CD8-positive, alpha-beta memory T cell (primary cell): ENCODE results near the gene SSPN. TPM values are rescaled to one million over a fixed set of nuclear protein-coding genes. Genes with fewer than 3 reads are reported as not detected.

ENCODE experiments used
- CTCF ChIA-PET: fragments of 350-600 bp; sonication (Branson Sonifier 250); formaldehyde crosslinking; loops from one replicate; lab custom pipeline; 2021; ENCODE audit warnings: antibody characterized with exemption; lab: Charles Lee
- POLR2A ChIA-PET: fragments of 350-600 bp; sonication (Branson Sonifier 250); formaldehyde crosslinking; loops from one replicate; lab custom pipeline; 2021; ENCODE audit warnings: antibody characterized with exemption; lab: Charles Lee
- DNase-seq, 5 donors: peaks; one replicate each; pipeline versions ENCODE4 v3.0.0 to v3.0.0-alpha.2; 2020 to 2022; ENCODE audit warnings: mixed read lengths in 1 of 5
- H3K27ac ChIP-seq: one replicate; pipeline ENCODE4 v1.7.0; 2013; ENCODE audit warnings: low read depth, mild to moderate bottlenecking, low read length, moderate library complexity
- H3K27me3 ChIP-seq: 2 replicates; pipeline ENCODE4 v1.7.0; 2013; ENCODE audit warnings: low read length, mild to moderate bottlenecking; ENCODE audit not compliant: insufficient read depth, poor library complexity, severe bottlenecking
- H3K36me3 ChIP-seq: 2 replicates; pipeline ENCODE4 v1.7.0; 2013; ENCODE audit warnings: mild to moderate bottlenecking, low read length, moderate library complexity; ENCODE audit not compliant: insufficient read depth
- H3K4me1 ChIP-seq: 2 replicates; pipeline ENCODE4 v1.7.0; 2013; ENCODE audit warnings: mild to moderate bottlenecking, low read length, moderate library complexity; ENCODE audit not compliant: insufficient read depth
- H3K4me3 ChIP-seq: 2 replicates; pipeline ENCODE4 v1.7.0; 2013; ENCODE audit warnings: mild to moderate bottlenecking, low read length
- H3K9me3 ChIP-seq: 2 replicates; pipeline ENCODE4 v1.7.0; 2013; ENCODE audit warnings: mild to moderate bottlenecking, low read length
- H3K27ac Mint-ChIP-seq, 8 donors: one replicate each; pipeline ENCODE4 v1.8.0; 2020 to 2021; ENCODE audit warnings: mixed read lengths in 8 of 8, mild to moderate bottlenecking in 6 of 8, inconsistent platforms in 3 of 8, moderate library complexity in 3 of 8
- H3K27me3 Mint-ChIP-seq, 2 donors: one replicate each; pipeline ENCODE4 v1.8.0; 2020 to 2021; ENCODE audit warnings: mixed read lengths in 2 of 2, mild to moderate bottlenecking in 1 of 2, moderate library complexity in 1 of 2
- H3K36me3 Mint-ChIP-seq, 3 donors: one replicate each; pipeline ENCODE4 v1.8.0; 2020 to 2021; ENCODE audit warnings: mixed read lengths in 3 of 3, inconsistent platforms in 1 of 3, mild to moderate bottlenecking in 1 of 3
- H3K4me1 Mint-ChIP-seq, 3 donors: one replicate each; pipeline ENCODE4 v1.8.0; 2020 to 2021; ENCODE audit warnings: mixed read lengths in 3 of 3, inconsistent platforms in 1 of 3, mild to moderate bottlenecking in 1 of 3
- H3K4me3 Mint-ChIP-seq, 7 donors: one replicate each; pipeline ENCODE4 v1.8.0; 2020 to 2021; ENCODE audit warnings: mixed read lengths in 7 of 7, mild to moderate bottlenecking in 6 of 7, moderate library complexity in 4 of 7, inconsistent platforms in 2 of 7
- H3K9me3 Mint-ChIP-seq, 5 donors: one replicate each; pipeline ENCODE4 v1.8.0; 2020 to 2022; ENCODE audit warnings: mixed read lengths in 5 of 5, mild to moderate bottlenecking in 3 of 5, moderate library complexity in 2 of 5, inconsistent platforms in 1 of 5
- polyA plus RNA-seq: library from polyadenylated mRNA; unstranded; fragments of 300-500 nt; fragmentation: Illumina TruSeq; gene quantifications from one replicate; pipeline ENCODE4 v1.2.3, GENCODE V29; 2021
- total RNA-seq, 2 experiments: library from RNA; stranded (reverse); gene quantifications; one replicate each; pipeline ENCODE4 v1.2.3, GENCODE V29; 2021

SSPN gene
- total and polyA plus RNA-seq, 3 experiments from 2014 or later: not detected

GRCh38 chr12:26281320-26281719 is 85.9 kb downstream of the SSPN start:
- Mint-ChIP-seq H3K9me3 (no peaks in the 10 kb centered on the region), H3K4me1 (peaks cover 0 to 5% (median 4%) of the 10 kb centered on the region in 3 donors), H3K4me3 (no peak overlapping the region), H3K27me3 (no peaks in the 10 kb centered on the region), H3K27ac (no peak overlapping the region), H3K36me3 (no peaks in the 10 kb centered on the region)
- DNase-seq: no peak
- ChIA-PET POLR2A (no interaction called here), CTCF (no interaction called here)
- no peak overlapping the region for H3K4me3 ChIP-seq
- no peaks in the 10 kb centered on the region for H3K36me3 ChIP-seq
- H3K27ac ChIP-seq: no peak overlapping the region
- no peaks in the 10 kb centered on the region for H3K9me3 ChIP-seq
- H3K4me1 ChIP-seq: no peaks in the 10 kb centered on the region
- H3K27me3 ChIP-seq: no peaks in the 10 kb centered on the region

GRCh38 chr12:26282339-26282940 is 87.1 kb downstream of the SSPN start:
- no peak for DNase-seq
- no peaks in the 10 kb centered on the region for H3K9me3 Mint-ChIP-seq
- Histone ChIP-seq H3K9me3 (no peaks in the 10 kb centered on the region), H3K4me3 (no peak overlapping the region), H3K4me1 (no peaks in the 10 kb centered on the region), H3K27ac (no peak overlapping the region), H3K36me3 (no peaks in the 10 kb centered on the region), H3K27me3 (no peaks in the 10 kb centered on the region)
- CTCF ChIA-PET: no interaction called here
- peak overlapping the region in 1 of 7 donors; percentile 2 for H3K4me3 Mint-ChIP-seq
- H3K36me3 Mint-ChIP-seq: no peaks in the 10 kb centered on the region
- no peaks in the 10 kb centered on the region for H3K27me3 Mint-ChIP-seq
- POLR2A ChIA-PET: no interaction called here
- no peak overlapping the region for H3K27ac Mint-ChIP-seq
- peaks cover 0 to 5% (median 4%) of the 10 kb centered on the region in 3 donors for H3K4me1 Mint-ChIP-seq

- peaks cover 0 to 5% (median 4%) of the 10 kb centered on the region in 3 donors for H3K4me1 Mint-ChIP-seq
- H3K27ac Mint-ChIP-seq: no peak overlapping the region
- CTCF ChIA-PET: no interaction called here
- DNase-seq: no peak
- Histone ChIP-seq H3K4me3 (no peak overlapping the region), H3K27ac (no peak overlapping the region), H3K36me3 (no peaks in the 10 kb centered on the region), H3K9me3 (no peaks in the 10 kb centered on the region), H3K4me1 (no peaks in the 10 kb centered on the region), H3K27me3 (no peaks in the 10 kb centered on the region)
- POLR2A ChIA-PET: no interaction called here
- H3K9me3 Mint-ChIP-seq: no peaks in the 10 kb centered on the region
- H3K4me3 Mint-ChIP-seq: peak overlapping the region in 1 of 7 donors; percentile 2
- no peaks in the 10 kb centered on the region for H3K36me3 Mint-ChIP-seq
- no peaks in the 10 kb centered on the region for H3K27me3 Mint-ChIP-seq
These were observed 87.7 kb downstream of the SSPN start for GRCh38 chr12:26283046-26283445.

GRCh38 chr12:26283617-26284016 is 88.2 kb downstream of the SSPN start:
- CTCF ChIA-PET: no interaction called here
- H3K9me3 Mint-ChIP-seq: no peaks in the 10 kb centered on the region
- peaks cover 0 to 5% (median 4%) of the 10 kb centered on the region in 3 donors for H3K4me1 Mint-ChIP-seq
- no peaks in the 10 kb centered on the region for H3K27me3 Mint-ChIP-seq
- no peaks in the 10 kb centered on the region for H3K9me3 ChIP-seq
- no peak overlapping the region for H3K27ac Mint-ChIP-seq
- H3K36me3 ChIP-seq: no peaks in the 10 kb centered on the region
- no peak overlapping the region for H3K4me3 ChIP-seq
- H3K27me3 ChIP-seq: no peaks in the 10 kb centered on the region
- no peak overlapping the region for H3K4me3 Mint-ChIP-seq
- no peak for DNase-seq
- H3K27ac ChIP-seq: no peak overlapping the region
- no peaks in the 10 kb centered on the region for H3K4me1 ChIP-seq
- POLR2A ChIA-PET: no interaction called here
- H3K36me3 Mint-ChIP-seq: no peaks in the 10 kb centered on the region

- no peak overlapping the region for H3K4me3 Mint-ChIP-seq
These were observed 90.0 kb downstream of the SSPN start for GRCh38 chr12:26285401-26285800.

GRCh38 chr12:26286186-26286585 is 90.8 kb downstream of the SSPN start:
- no peaks in the 10 kb centered on the region for H3K27me3 ChIP-seq
- H3K27ac ChIP-seq: no peak overlapping the region
- Mint-ChIP-seq H3K27me3 (no peaks in the 10 kb centered on the region), H3K4me1 (peaks cover 0 to 5% (median 4%) of the 10 kb centered on the region in 3 donors), H3K4me3 (no peak overlapping the region), H3K27ac (no peak overlapping the region), H3K9me3 (no peaks in the 10 kb centered on the region), H3K36me3 (no peaks in the 10 kb centered on the region)
- H3K4me3 ChIP-seq: no peak overlapping the region
- H3K9me3 ChIP-seq: no peaks in the 10 kb centered on the region
- CTCF ChIA-PET: interaction anchor here (0.9 kb wide), 1 partner anchor 12 kb away, joined by 4 read pairs; no protein-coding TSS in a partner anchor
- no peaks in the 10 kb centered on the region for H3K36me3 ChIP-seq
- POLR2A ChIA-PET: no interaction called here
- no peak for DNase-seq
- no peaks in the 10 kb centered on the region for H3K4me1 ChIP-seq

More at GRCh38 chr12:26285401-26285800, 90.0 kb downstream of the SSPN start:
- CTCF ChIA-PET: no interaction called here
- Mint-ChIP-seq H3K4me1 (peaks cover 0 to 5% (median 4%) of the 10 kb centered on the region in 3 donors), H3K36me3 (no peaks in the 10 kb centered on the region), H3K27ac (no peak overlapping the region), H3K9me3 (no peaks in the 10 kb centered on the region), H3K27me3 (no peaks in the 10 kb centered on the region)
- Histone ChIP-seq H3K27ac (no peak overlapping the region), H3K4me1 (no peaks in the 10 kb centered on the region), H3K27me3 (no peaks in the 10 kb centered on the region), H3K4me3 (no peak overlapping the region), H3K9me3 (no peaks in the 10 kb centered on the region), H3K36me3 (no peaks in the 10 kb centered on the region)
- no peak for DNase-seq
- POLR2A ChIA-PET: no interaction called here

GRCh38 chr12:26287671-26288381 is 92.5 kb downstream of the SSPN start:
- Histone ChIP-seq H3K9me3 (no peaks in the 10 kb centered on the region), H3K27me3 (no peaks in the 10 kb centered on the region), H3K36me3 (no peaks in the 10 kb centered on the region), H3K4me1 (no peaks in the 10 kb centered on the region), H3K4me3 (no peak overlapping the region), H3K27ac (no peak overlapping the region)
- H3K27ac Mint-ChIP-seq: no peak overlapping the region
- no peak for DNase-seq
- no peak overlapping the region for H3K4me3 Mint-ChIP-seq
- no peaks in the 10 kb centered on the region for H3K9me3 Mint-ChIP-seq
- H3K36me3 Mint-ChIP-seq: no peaks in the 10 kb centered on the region
- POLR2A ChIA-PET: no interaction called here
- CTCF ChIA-PET: no interaction called here
- peaks cover 0 to 4% (median 0%) of the 10 kb centered on the region in 3 donors for H3K4me1 Mint-ChIP-seq
- no peaks in the 10 kb centered on the region for H3K27me3 Mint-ChIP-seq

GRCh38 chr12:26290565-26290964 is 95.2 kb downstream of the SSPN start:
- Mint-ChIP-seq H3K9me3 (no peaks in the 10 kb centered on the region), H3K4me3 (no peak overlapping the region), H3K27ac (no peak overlapping the region), H3K27me3 (no peaks in the 10 kb centered on the region), H3K4me1 (no peaks in the 10 kb centered on the region), H3K36me3 (no peaks in the 10 kb centered on the region)
- no peak overlapping the region for H3K4me3 ChIP-seq
- H3K27ac ChIP-seq: no peak overlapping the region
- POLR2A ChIA-PET: no interaction called here
- DNase-seq: no peak
- H3K27me3 ChIP-seq: no peaks in the 10 kb centered on the region
- no peaks in the 10 kb centered on the region for H3K36me3 ChIP-seq
- no peaks in the 10 kb centered on the region for H3K9me3 ChIP-seq
- CTCF ChIA-PET: no interaction called here
- H3K4me1 ChIP-seq: no peaks in the 10 kb centered on the region
